ENCODE results near the gene MAP2. TPM values are rescaled to one million over a fixed set of nuclear protein-coding genes. Genes with fewer than 3 reads are reported as not detected.
A peak's percentile ranks its signal among the peaks of the same experiment; 100 is the strongest.

MAP2 gene
- total RNA-seq, 1 donor from 2014 or later = 7.2 TPM

DNA sequence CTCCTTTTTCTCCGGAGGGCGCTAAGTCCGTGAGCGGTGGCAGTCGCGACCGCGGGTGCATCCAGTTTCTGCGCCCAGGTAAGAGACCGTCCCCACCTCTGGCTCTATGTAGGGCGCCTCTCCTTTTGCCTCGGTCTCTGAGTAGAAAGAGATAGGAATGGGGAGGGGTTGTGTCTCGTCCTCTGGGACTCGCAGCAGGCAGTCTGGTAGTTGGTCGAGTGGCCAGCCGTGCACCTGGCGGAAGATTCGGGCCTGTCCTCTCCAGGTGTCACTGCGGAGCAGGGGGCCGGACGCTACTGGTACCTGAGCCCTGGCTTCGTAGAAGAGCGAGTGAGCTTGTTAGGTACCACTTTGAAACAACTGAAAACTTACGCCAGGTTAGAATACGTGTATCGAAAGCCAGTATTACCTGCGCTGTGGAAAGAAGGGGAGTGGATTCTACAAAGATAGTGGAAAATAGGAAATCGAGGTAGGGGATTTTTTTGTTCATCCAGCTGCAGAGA, 403 bp downstream of the MAP2 start:
- Mint-ChIP-seq H3K4me3 (ENCODE audit: unreplicated experiment) (peak overlapping the region; percentile 78), H3K9me3 (ENCODE audit: unreplicated experiment) (no peaks in the 10 kb centered on the region)

DNA sequence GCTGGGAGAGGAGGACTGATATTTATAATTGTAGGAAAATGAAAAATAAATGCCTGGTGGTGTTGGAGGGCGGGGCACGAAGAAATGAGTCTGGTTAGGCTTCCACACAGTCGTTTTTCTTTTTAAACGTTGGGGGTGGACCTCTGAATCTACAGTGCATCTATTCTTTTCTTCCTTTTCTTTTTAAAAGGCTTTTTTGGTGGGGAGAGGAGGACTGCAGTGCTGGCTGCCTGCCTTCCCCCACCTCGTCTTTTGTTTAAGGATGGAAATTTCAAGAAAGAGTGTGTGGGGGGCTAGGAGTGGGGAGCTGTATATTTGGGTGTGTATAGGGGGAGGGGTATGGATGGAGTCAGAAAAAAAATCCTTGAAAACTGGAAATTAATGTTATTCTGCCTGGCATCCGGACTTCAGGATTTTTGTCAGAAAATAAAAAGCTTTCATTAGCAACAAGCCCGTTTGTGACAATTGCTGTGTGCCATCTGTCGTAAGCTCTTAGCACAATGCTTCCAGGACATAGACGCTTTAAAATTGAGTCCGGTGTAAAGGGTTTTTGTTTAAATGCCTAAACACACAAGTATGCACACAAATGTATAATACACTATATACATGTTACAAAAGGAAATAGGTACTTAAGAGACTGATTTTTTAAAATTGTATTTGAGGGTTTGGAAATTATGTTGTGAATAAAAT, 1.1 kb downstream of the MAP2 start:
- no peaks in the 10 kb centered on the region for H3K36me3 Mint-ChIP-seq (ENCODE audit: unreplicated experiment)
- H3K4me1 Mint-ChIP-seq (ENCODE audit: unreplicated experiment) = peaks cover 41% of the 10 kb centered on the region
- no peak for DNase-seq (ENCODE audit: extremely low spot score, unreplicated experiment)
- peak overlapping the region; percentile 4 for H3K27ac Mint-ChIP-seq (ENCODE audit: unreplicated experiment)
- peaks cover 21% of the 10 kb centered on the region for H3K27me3 Mint-ChIP-seq (ENCODE audit: unreplicated experiment)
- no peaks in the 10 kb centered on the region for H3K9me3 Mint-ChIP-seq (ENCODE audit: unreplicated experiment)
- peak overlapping the region; percentile 78 for H3K4me3 Mint-ChIP-seq (ENCODE audit: unreplicated experiment)
- TF ChIP-seq, protein P1, sequence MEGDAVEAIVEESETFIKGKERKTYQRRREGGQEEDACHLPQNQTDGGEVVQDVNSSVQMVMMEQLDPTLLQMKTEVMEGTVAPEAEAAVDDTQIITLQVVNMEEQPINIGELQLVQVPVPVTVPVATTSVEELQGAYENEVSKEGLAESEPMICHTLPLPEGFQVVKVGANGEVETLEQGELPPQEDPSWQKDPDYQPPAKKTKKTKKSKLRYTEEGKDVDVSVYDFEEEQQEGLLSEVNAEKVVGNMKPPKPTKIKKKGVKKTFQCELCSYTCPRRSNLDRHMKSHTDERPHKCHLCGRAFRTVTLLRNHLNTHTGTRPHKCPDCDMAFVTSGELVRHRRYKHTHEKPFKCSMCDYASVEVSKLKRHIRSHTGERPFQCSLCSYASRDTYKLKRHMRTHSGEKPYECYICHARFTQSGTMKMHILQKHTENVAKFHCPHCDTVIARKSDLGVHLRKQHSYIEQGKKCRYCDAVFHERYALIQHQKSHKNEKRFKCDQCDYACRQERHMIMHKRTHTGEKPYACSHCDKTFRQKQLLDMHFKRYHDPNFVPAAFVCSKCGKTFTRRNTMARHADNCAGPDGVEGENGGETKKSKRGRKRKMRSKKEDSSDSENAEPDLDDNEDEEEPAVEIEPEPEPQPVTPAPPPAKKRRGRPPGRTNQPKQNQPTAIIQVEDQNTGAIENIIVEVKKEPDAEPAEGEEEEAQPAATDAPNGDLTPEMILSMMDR (IDR thresholded peaks at IDR 0.05) = no peak

More for the DNA sequence above, 403 bp downstream of the MAP2 start:
- no peak for DNase-seq (ENCODE audit: extremely low spot score, unreplicated experiment)
- TF ChIP-seq, protein P1 (IDR thresholded peaks at IDR 0.05) = no peak
- no peaks in the 10 kb centered on the region for H3K36me3 Mint-ChIP-seq (ENCODE audit: unreplicated experiment)
- H3K27ac Mint-ChIP-seq (ENCODE audit: unreplicated experiment) = peak overlapping the region; percentile 4
- peaks cover 41% of the 10 kb centered on the region for H3K4me1 Mint-ChIP-seq (ENCODE audit: unreplicated experiment)
- peaks cover 24% of the 10 kb centered on the region for H3K27me3 Mint-ChIP-seq (ENCODE audit: unreplicated experiment)

DNA sequence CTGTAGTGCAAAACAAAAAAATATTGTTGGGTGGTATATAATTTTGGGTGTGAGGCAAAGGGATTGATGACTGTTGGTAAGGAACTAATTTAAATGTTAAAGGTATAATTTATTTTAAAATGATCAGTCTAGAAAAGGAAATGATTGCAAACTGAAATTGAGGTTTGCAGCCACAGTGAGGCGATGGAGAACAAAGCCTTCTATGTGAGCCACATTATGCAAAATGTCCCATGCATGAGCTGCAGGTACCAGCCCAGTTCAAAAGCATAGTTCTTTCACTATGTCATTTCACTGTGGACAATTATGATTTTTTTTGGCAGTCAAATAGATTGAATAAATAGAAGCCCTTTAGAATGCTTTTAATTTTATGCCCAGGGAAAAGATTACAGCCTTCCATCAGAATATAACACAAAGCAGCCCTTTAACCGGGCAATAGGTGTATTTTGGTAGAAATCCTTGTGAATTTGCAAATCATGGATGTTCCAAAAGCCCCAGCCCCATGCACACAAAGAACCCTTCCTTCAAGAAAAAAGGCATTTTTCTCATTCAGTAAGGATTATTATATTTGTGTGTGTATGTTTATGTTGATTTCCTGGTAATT, 1.7 kb downstream of the MAP2 start:
- H3K4me1 Mint-ChIP-seq (ENCODE audit: unreplicated experiment) = peaks cover 41% of the 10 kb centered on the region
- no peak overlapping the region for H3K27ac Mint-ChIP-seq (ENCODE audit: unreplicated experiment)
- H3K27me3 Mint-ChIP-seq (ENCODE audit: unreplicated experiment) = peaks cover 15% of the 10 kb centered on the region
- H3K4me3 Mint-ChIP-seq (ENCODE audit: unreplicated experiment) = peak overlapping the region; percentile 31
- TF ChIP-seq, protein P1 (IDR thresholded peaks at IDR 0.05) = peak; percentile 69
- no peaks in the 10 kb centered on the region for H3K9me3 Mint-ChIP-seq (ENCODE audit: unreplicated experiment)
- no peaks in the 10 kb centered on the region for H3K36me3 Mint-ChIP-seq (ENCODE audit: unreplicated experiment)
- no peak for DNase-seq (ENCODE audit: extremely low spot score, unreplicated experiment)

DNA sequence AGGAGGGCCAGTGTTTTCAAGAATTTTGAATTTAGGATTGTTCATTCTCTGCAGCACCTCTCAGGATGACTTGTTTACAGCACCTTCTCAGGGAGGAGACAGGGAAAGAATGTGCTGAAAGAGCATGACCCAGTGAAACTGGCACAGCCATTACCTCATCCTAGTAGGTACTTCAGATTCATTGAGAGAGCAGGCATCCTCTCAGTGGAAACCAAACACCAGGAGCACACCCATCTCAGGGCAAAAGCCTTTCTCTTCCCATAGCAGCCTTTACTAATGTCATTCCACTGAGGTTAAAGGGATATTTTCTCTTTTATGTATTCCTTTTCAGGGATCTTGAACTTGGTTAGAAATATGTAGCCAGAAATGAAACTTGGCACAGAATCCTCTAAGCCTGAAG, 2.6 kb downstream of the MAP2 start:
- Mint-ChIP-seq H3K4me3 (ENCODE audit: unreplicated experiment) (peak overlapping the region; percentile 22), H3K27me3 (ENCODE audit: unreplicated experiment) (peaks cover 8% of the 10 kb centered on the region), H3K36me3 (ENCODE audit: unreplicated experiment) (no peaks in the 10 kb centered on the region), H3K27ac (ENCODE audit: unreplicated experiment) (peak overlapping the region; percentile 81), H3K4me1 (ENCODE audit: unreplicated experiment) (peaks cover 43% of the 10 kb centered on the region), H3K9me3 (ENCODE audit: unreplicated experiment) (no peaks in the 10 kb centered on the region)
- no peak for DNase-seq (ENCODE audit: extremely low spot score, unreplicated experiment)
- TF ChIP-seq, protein P1 (IDR thresholded peaks at IDR 0.05) = no peak

DNA sequence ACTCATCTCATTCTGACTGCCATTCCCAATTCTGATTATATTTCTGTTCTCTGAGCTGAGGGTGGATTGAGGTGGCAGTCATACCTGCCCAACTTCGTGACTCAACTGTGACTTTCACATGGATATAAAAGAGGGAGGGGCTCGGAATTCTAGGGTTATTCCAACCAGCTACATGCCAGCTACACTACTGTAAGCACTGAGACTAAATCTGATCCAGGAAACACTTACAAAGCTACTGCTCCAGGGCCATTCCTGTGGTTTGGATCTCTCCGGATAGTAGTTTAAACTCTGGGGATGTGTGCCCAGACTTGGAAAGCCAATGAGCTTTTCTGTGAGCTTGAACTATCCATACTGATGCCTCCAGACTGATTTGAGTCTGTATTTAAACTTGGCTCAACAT, 7.9 kb downstream of the MAP2 start:
- Mint-ChIP-seq H3K27me3 (ENCODE audit: unreplicated experiment) (no peaks in the 10 kb centered on the region), H3K36me3 (ENCODE audit: unreplicated experiment) (no peaks in the 10 kb centered on the region), H3K9me3 (ENCODE audit: unreplicated experiment) (no peaks in the 10 kb centered on the region), H3K4me1 (ENCODE audit: unreplicated experiment) (peaks cover 22% of the 10 kb centered on the region), H3K4me3 (ENCODE audit: unreplicated experiment) (no peak overlapping the region), H3K27ac (ENCODE audit: unreplicated experiment) (no peak overlapping the region)
- TF ChIP-seq, protein P1 (IDR thresholded peaks at IDR 0.05) = no peak
- no peak for DNase-seq (ENCODE audit: extremely low spot score, unreplicated experiment)

Measured in osteocyte (in vitro differentiated cells).